CD4-positive, alpha-beta T cell treated with Interleukin-1 beta for 1 hour (primary cell): ENCODE measurements around the gene TBCEL.
"Not testable (repeated sequence)": the region's sequence is repeated elsewhere in the genome, so short reads cannot be mapped to it uniquely, and the experiment has no call there.

Experiments
- DNase-seq, 2 donors: peaks; one replicate each; pipeline ENCODE4 v3.0.0-alpha.2; 2020 to 2022

TBCEL gene

GRCh38 chr11:121023848-121024751, at the start of gene TBCEL:
Gene TBCEL (plus strand): TSS chr11:121024102. CDS start chr11:121045691, 21,589 bp downstream.
- DNase-seq: peak; percentile 83 to 89

GRCh38 chr11:120974466-120974865, 49.4 kb upstream of the TBCEL start:
- DNase-seq: no peak

- no peak for DNase-seq
These were observed 48.9 kb upstream of the TBCEL start for GRCh38 chr11:120974965-120975364.

GRCh38 chr11:120977266-120978137, 46.4 kb upstream of the TBCEL start:
- DNase-seq: no peak

GRCh38 chr11:120978701-120979100, 45.2 kb upstream of the TBCEL start:
- no peak for DNase-seq

- peak; percentile 8 to 32 for DNase-seq
These were observed 38.0 kb upstream of the TBCEL start for GRCh38 chr11:120985718-120986569.

- no peak for DNase-seq
These were observed 35.3 kb upstream of the TBCEL start for GRCh38 chr11:120988603-120989002.

- DNase-seq: no peak
These were observed 31.8 kb upstream of the TBCEL start for GRCh38 chr11:120991830-120992686.

- no peak for DNase-seq
These were observed 29.6 kb upstream of the TBCEL start for GRCh38 chr11:120994091-120994859.

GRCh38 chr11:120995184-120995583, 28.7 kb upstream of the TBCEL start:
- DNase-seq: no peak

- DNase-seq: no peak
These were observed 26.9 kb upstream of the TBCEL start for GRCh38 chr11:120996973-120997372.

GRCh38 chr11:120998581-120998980, 25.3 kb upstream of the TBCEL start:
- DNase-seq: no peak

GRCh38 chr11:121004206-121004840, 19.6 kb upstream of the TBCEL start:
- DNase-seq: no peak

GRCh38 chr11:121006922-121007321, 17.0 kb upstream of the TBCEL start:
- DNase-seq: no peak

GRCh38 chr11:121008551-121008950, 15.4 kb upstream of the TBCEL start:
- DNase-seq: no peak

- DNase-seq: no peak
These were observed 11.8 kb upstream of the TBCEL start for GRCh38 chr11:121012091-121012490.

GRCh38 chr11:121018746-121019145, 5.2 kb upstream of the TBCEL start:
- DNase-seq: no peak

- not testable (repeated sequence) for DNase-seq
These were observed 2.2 kb upstream of the TBCEL start for GRCh38 chr11:121021718-121022117.

- peak in 1 of 2 donors; percentile 3 for DNase-seq
These were observed 1.1 kb downstream of the TBCEL start for GRCh38 chr11:121024989-121025388.

GRCh38 chr11:121029153-121029552, 5.3 kb downstream of the TBCEL start:
- DNase-seq: no peak
